ENCODE measurements around the gene ADGRL4. TPM values are rescaled to one million over a fixed set of nuclear protein-coding genes. Genes with fewer than 3 reads are reported as not detected.

ADGRL4 gene
- total RNA-seq, 1 experiment from 2014 or later: 0.10 TPM

GRCh38 chr1:78871249-78871648, 135.3 kb downstream of the ADGRL4 start:
- ATAC-seq (no peak), DNase-seq (ENCODE audit: low read depth, low spot score) (no peak)
- BruUV-seq (replicated peaks): no TSS peak
- no peak overlapping the region for H3K4me3 ChIP-seq (replicated peaks in 1 of 2; ENCODE audit: low read depth in 1 of 2, low read length in 2 of 2)
- H2AFZ ChIP-seq (ENCODE audit: low read depth, low read length, poor library complexity, severe bottlenecking): no peak overlapping the region
- intact Hi-C loops (cut with micrococcal nuclease): no loop called here
- no peaks in the 10 kb centered on the region for H3K9me3 ChIP-seq (ENCODE audit: control insufficient read depth in 1 of 2, insufficient read depth in 1 of 2, low read depth in 1 of 2, low read length in 2 of 2)
- H3K36me3 ChIP-seq (ENCODE audit: control insufficient read depth in 1 of 2, insufficient read depth in 2 of 2, low read length in 2 of 2): no peaks in the 10 kb centered on the region
- no peaks in the 10 kb centered on the region for H4K20me1 ChIP-seq (ENCODE audit: insufficient read depth)
- ChIA-PET CTCF (no interaction called here), RAD21 (ENCODE audit: low non-redundant PET in 1 of 2, low total read pairs in 2 of 2, uncharacterized antibody in 2 of 2, unreplicated experiment in 2 of 2) (no interaction called here), POLR2A (no interaction called here)
- no peaks in the 10 kb centered on the region for H3K79me2 ChIP-seq (ENCODE audit: insufficient read depth, low read length)
- no peaks in the 10 kb centered on the region; a peak in 1 of 4 replicates for H3K4me1 ChIP-seq (ENCODE audit: control insufficient read depth in 1 of 2, insufficient read depth in 2 of 2, low read length in 2 of 2)
- no peaks in the 10 kb centered on the region for H3K27me3 ChIP-seq (ENCODE audit: insufficient read depth, low read length)
- H3K27ac ChIP-seq (ENCODE audit: low read depth, low read length): no peak overlapping the region
- TF ChIP-seq, protein P1, sequence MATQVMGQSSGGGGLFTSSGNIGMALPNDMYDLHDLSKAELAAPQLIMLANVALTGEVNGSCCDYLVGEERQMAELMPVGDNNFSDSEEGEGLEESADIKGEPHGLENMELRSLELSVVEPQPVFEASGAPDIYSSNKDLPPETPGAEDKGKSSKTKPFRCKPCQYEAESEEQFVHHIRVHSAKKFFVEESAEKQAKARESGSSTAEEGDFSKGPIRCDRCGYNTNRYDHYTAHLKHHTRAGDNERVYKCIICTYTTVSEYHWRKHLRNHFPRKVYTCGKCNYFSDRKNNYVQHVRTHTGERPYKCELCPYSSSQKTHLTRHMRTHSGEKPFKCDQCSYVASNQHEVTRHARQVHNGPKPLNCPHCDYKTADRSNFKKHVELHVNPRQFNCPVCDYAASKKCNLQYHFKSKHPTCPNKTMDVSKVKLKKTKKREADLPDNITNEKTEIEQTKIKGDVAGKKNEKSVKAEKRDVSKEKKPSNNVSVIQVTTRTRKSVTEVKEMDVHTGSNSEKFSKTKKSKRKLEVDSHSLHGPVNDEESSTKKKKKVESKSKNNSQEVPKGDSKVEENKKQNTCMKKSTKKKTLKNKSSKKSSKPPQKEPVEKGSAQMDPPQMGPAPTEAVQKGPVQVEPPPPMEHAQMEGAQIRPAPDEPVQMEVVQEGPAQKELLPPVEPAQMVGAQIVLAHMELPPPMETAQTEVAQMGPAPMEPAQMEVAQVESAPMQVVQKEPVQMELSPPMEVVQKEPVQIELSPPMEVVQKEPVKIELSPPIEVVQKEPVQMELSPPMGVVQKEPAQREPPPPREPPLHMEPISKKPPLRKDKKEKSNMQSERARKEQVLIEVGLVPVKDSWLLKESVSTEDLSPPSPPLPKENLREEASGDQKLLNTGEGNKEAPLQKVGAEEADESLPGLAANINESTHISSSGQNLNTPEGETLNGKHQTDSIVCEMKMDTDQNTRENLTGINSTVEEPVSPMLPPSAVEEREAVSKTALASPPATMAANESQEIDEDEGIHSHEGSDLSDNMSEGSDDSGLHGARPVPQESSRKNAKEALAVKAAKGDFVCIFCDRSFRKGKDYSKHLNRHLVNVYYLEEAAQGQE (IDR thresholded peaks at IDR 0.05; ENCODE audit: low read depth): no peak
- no peak overlapping the region for H3K9ac ChIP-seq (ENCODE audit: low read length)
- H3K4me2 ChIP-seq (ENCODE audit: low read length): no peak overlapping the region
- H3K9me2 ChIP-seq (ENCODE audit: insufficient read depth): no peaks in the 10 kb centered on the region

- ChIA-PET POLR2A (no interaction called here), RAD21 (ENCODE audit: low non-redundant PET in 1 of 2, low total read pairs in 2 of 2, uncharacterized antibody in 2 of 2, unreplicated experiment in 2 of 2) (no interaction called here), CTCF (no interaction called here)
- Histone ChIP-seq H2AFZ (ENCODE audit: low read depth, low read length, poor library complexity, severe bottlenecking) (no peak overlapping the region), H3K4me1 (ENCODE audit: control insufficient read depth in 1 of 2, insufficient read depth in 2 of 2, low read length in 2 of 2) (no peaks in the 10 kb centered on the region; a peak in 1 of 4 replicates), H3K36me3 (ENCODE audit: control insufficient read depth in 1 of 2, insufficient read depth in 2 of 2, low read length in 2 of 2) (no peaks in the 10 kb centered on the region), H3K79me2 (ENCODE audit: insufficient read depth, low read length) (no peaks in the 10 kb centered on the region), H3K9ac (ENCODE audit: low read length) (no peak overlapping the region), H3K4me2 (ENCODE audit: low read length) (no peak overlapping the region), H3K4me3 (replicated peaks in 1 of 2; ENCODE audit: low read depth in 1 of 2, low read length in 2 of 2) (no peak overlapping the region), H4K20me1 (ENCODE audit: insufficient read depth) (no peaks in the 10 kb centered on the region), H3K27me3 (ENCODE audit: insufficient read depth, low read length) (no peaks in the 10 kb centered on the region), H3K9me3 (ENCODE audit: control insufficient read depth in 1 of 2, insufficient read depth in 1 of 2, low read depth in 1 of 2, low read length in 2 of 2) (no peaks in the 10 kb centered on the region), H3K9me2 (ENCODE audit: insufficient read depth) (no peaks in the 10 kb centered on the region), H3K27ac (ENCODE audit: low read depth, low read length) (no peak overlapping the region)
- intact Hi-C loops (cut with micrococcal nuclease): no loop called here
- TF ChIP-seq, protein P2, sequence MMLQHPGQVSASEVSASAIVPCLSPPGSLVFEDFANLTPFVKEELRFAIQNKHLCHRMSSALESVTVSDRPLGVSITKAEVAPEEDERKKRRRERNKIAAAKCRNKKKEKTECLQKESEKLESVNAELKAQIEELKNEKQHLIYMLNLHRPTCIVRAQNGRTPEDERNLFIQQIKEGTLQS (IDR thresholded peaks at IDR 0.05): no peak
- TF ChIP-seq ZFX (IDR thresholded peaks at IDR 0.05): no peak
- no peak for TF ChIP-seq EZH2 (IDR thresholded peaks at IDR 0.05)
- DNase-seq (ENCODE audit: low read depth, low spot score) (no peak), ATAC-seq (no peak)
- no TSS peak for BruUV-seq (replicated peaks)
These were observed 137.4 kb downstream of the ADGRL4 start for GRCh38 chr1:78869136-78869535.

Data from HCT116 (cell line).